ENCODE data around the gene LRP1B.

LRP1B gene

GRCh38 chr2:141381946-141382345 is 748.9 kb downstream of the LRP1B start:
- DNase-seq = no peak

- DNase-seq = no peak
Measured at GRCh38 chr2:141380008-141380979, 750.5 kb downstream of the LRP1B start.

- no peak for DNase-seq
Measured at GRCh38 chr2:141364821-141365220, 766.0 kb downstream of the LRP1B start.

GRCh38 chr2:141362311-141362710 is 768.5 kb downstream of the LRP1B start:
- DNase-seq = no peak

- no peak for DNase-seq
Measured at GRCh38 chr2:141348481-141348880, 782.3 kb downstream of the LRP1B start.

- no peak for DNase-seq
Measured at GRCh38 chr2:141341444-141341843, 789.4 kb downstream of the LRP1B start.

GRCh38 chr2:141331127-141331526 is 799.7 kb downstream of the LRP1B start:
- DNase-seq = no peak

GRCh38 chr2:141329964-141330363 is 800.9 kb downstream of the LRP1B start:
- no peak for DNase-seq

GRCh38 chr2:141323571-141323970 is 807.2 kb downstream of the LRP1B start:
- DNase-seq = no peak

GRCh38 chr2:141317986-141318385 is 812.8 kb downstream of the LRP1B start:
- no peak for DNase-seq

GRCh38 chr2:141316606-141317005 is 814.2 kb downstream of the LRP1B start:
- DNase-seq = no peak

GRCh38 chr2:141316103-141316502 is 814.7 kb downstream of the LRP1B start:
- DNase-seq = no peak

GRCh38 chr2:141313972-141314371 is 816.8 kb downstream of the LRP1B start:
- no peak for DNase-seq

GRCh38 chr2:141311430-141311829 is 819.4 kb downstream of the LRP1B start:
- no peak for DNase-seq

GRCh38 chr2:141306368-141306767 is 824.4 kb downstream of the LRP1B start:
- no peak for DNase-seq

GRCh38 chr2:141301551-141301950 is 829.3 kb downstream of the LRP1B start:
- no peak for DNase-seq

- no peak for DNase-seq
Measured at GRCh38 chr2:141280037-141280436, 850.8 kb downstream of the LRP1B start.

GRCh38 chr2:141271346-141271745 is 859.5 kb downstream of the LRP1B start:
- DNase-seq = no peak

GRCh38 chr2:141264848-141265247 is 866.0 kb downstream of the LRP1B start:
- no peak for DNase-seq

GRCh38 chr2:141260911-141261310 is 869.9 kb downstream of the LRP1B start:
- DNase-seq = no peak

- no peak for DNase-seq
Measured at GRCh38 chr2:141259683-141260082, 871.1 kb downstream of the LRP1B start.

GRCh38 chr2:141242008-141242407 is 888.8 kb downstream of the LRP1B start:
- DNase-seq = no peak

- no peak for DNase-seq
Measured at GRCh38 chr2:141226560-141226959, 904.3 kb downstream of the LRP1B start.

GRCh38 chr2:141207036-141207385 is 923.8 kb downstream of the LRP1B start:
- DNase-seq = no peak

- DNase-seq = no peak
Measured at GRCh38 chr2:141201016-141201565, 929.7 kb downstream of the LRP1B start.
